ENCODE results near the gene BCL2. TPM values are rescaled to one million over a fixed set of nuclear protein-coding genes. Genes with fewer than 3 reads are reported as not detected.

Gene BCL2
- total RNA-seq, 1 donor from 2014 or later = 17.3 TPM

DNA sequence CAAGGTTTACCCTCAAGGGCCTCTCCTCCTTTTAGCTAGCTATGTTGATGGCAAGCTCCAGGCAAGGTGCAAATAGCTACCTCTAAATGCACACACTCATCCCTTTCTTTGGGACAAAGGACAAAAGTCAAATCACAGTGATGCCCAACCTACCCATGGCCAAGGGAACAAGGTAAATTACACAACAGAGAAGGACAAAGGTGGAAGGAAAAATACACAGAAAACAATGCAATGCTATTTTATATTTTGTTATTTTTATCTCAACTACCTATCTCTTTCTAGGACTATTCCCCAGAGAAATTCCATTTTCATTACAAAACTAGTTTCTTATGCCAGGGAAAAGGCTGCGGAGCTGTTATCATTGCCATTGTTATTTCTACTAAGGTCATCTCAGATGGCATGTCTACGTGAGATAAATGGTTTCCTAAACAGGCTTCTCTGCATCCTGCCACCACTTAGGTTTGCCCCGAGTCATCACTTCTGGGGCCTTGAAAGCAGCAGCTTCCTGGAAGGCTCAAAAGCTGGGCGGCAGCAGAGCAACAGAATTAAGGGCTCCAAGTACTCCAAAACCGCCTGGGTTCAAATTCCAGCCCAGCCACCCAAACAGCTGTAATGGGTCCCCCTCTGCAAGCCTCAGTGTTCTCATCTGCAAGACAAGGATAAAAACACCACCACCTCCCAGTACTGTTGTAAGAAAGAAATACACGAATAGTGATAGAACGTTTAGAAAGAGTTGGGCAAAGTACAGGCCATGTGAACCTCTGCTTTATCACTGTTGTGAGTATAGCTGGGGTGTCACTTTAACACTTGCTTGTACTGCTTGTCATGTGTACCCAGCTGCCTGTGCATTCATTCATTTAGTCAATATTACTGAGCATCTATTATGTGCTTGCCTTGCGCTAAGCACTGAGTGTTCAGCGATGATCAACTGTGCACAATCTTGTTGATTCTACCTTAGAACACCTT lies 20.9 kb downstream of the BCL2 start:
- Histone ChIP-seq H3K36me3 (no peaks in the 10 kb centered on the region), H3K9me3 (no peaks in the 10 kb centered on the region), H3K4me1 (peaks cover 23% of the 10 kb centered on the region), H3K4me3 (no peak overlapping the region), H3K27me3 (no peaks in the 10 kb centered on the region), H3K27ac (no peak overlapping the region)
- no peak for ATAC-seq
- intact Hi-C loops (cut with DNase I) = no loop called here
- TF ChIP-seq, protein P1, sequence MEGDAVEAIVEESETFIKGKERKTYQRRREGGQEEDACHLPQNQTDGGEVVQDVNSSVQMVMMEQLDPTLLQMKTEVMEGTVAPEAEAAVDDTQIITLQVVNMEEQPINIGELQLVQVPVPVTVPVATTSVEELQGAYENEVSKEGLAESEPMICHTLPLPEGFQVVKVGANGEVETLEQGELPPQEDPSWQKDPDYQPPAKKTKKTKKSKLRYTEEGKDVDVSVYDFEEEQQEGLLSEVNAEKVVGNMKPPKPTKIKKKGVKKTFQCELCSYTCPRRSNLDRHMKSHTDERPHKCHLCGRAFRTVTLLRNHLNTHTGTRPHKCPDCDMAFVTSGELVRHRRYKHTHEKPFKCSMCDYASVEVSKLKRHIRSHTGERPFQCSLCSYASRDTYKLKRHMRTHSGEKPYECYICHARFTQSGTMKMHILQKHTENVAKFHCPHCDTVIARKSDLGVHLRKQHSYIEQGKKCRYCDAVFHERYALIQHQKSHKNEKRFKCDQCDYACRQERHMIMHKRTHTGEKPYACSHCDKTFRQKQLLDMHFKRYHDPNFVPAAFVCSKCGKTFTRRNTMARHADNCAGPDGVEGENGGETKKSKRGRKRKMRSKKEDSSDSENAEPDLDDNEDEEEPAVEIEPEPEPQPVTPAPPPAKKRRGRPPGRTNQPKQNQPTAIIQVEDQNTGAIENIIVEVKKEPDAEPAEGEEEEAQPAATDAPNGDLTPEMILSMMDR (IDR thresholded peaks at IDR 0.05) = no peak
- no peak for DNase-seq

DNA sequence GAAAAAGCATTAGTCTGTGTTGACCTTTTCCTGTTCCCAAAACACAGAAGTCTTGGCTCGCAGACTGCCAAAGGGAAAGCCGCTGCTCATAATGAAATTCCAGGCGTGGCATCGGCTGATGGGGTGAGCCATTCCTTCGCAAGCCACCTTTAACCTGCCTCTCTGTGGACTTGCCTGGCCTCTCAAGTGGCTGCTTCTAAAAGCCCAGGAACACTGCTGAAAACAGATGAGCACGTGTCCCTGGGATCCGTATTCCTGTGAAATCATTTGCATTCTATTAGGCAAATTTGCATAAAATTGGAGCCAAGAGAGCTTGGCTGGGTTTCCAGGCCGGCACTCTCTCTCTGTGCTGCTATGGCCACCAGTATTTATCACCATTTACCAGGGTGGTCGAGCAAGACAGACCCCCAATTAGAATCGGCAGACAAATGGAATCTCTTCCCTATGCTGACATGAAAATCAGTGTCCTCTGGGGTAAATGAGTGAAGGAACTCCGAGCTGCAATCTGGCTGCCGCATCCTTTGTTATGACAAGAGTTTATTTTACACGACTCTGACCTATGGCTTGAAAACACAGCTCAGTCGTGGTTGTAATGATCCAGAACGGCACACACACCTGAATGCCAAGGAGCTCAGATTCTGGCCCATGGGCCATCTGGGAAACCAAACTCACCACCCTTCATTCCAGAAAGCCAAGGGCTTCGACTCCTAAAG lies 21.7 kb downstream of the BCL2 start:
- H3K9me3 ChIP-seq = no peaks in the 10 kb centered on the region
- H3K36me3 ChIP-seq = no peaks in the 10 kb centered on the region
- intact Hi-C loops (cut with DNase I) = no loop called here
- H3K4me3 ChIP-seq = no peak overlapping the region
- no peak overlapping the region for H3K27ac ChIP-seq
- peaks cover 16% of the 10 kb centered on the region for H3K4me1 ChIP-seq
- TF ChIP-seq, protein P1 (IDR thresholded peaks at IDR 0.05) = no peak
- ATAC-seq = peak; percentile 41
- H3K27me3 ChIP-seq = no peaks in the 10 kb centered on the region
- DNase-seq = no peak

DNA sequence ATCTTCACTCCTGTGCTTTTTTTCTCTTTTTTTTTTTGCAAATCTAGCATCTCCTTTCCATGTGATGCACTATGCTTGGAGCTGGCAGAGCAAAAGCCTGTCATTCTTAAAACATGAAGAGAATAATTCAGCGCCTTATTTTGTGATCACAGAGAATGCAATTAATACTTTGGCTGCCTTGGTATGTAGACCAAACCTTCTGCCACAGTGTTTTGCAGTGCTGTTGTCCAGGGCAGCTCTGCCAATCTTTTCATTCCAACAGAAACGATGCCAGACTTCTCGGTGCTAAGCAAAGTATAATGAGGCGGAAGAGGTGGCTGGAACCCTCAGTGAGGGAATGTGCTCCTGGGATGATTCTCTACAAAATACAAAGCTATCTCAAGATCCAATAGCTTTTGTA lies 25.6 kb downstream of the BCL2 start:
- H3K36me3 ChIP-seq = no peaks in the 10 kb centered on the region
- no peak overlapping the region for H3K27ac ChIP-seq
- intact Hi-C loops (cut with DNase I) = no loop called here
- no peak overlapping the region for H3K4me3 ChIP-seq
- H3K27me3 ChIP-seq = no peaks in the 10 kb centered on the region
- TF ChIP-seq, protein P1 (IDR thresholded peaks at IDR 0.05) = no peak
- ATAC-seq = no peak
- peaks cover 15% of the 10 kb centered on the region for H3K4me1 ChIP-seq
- no peaks in the 10 kb centered on the region for H3K9me3 ChIP-seq
- no peak for DNase-seq

DNA sequence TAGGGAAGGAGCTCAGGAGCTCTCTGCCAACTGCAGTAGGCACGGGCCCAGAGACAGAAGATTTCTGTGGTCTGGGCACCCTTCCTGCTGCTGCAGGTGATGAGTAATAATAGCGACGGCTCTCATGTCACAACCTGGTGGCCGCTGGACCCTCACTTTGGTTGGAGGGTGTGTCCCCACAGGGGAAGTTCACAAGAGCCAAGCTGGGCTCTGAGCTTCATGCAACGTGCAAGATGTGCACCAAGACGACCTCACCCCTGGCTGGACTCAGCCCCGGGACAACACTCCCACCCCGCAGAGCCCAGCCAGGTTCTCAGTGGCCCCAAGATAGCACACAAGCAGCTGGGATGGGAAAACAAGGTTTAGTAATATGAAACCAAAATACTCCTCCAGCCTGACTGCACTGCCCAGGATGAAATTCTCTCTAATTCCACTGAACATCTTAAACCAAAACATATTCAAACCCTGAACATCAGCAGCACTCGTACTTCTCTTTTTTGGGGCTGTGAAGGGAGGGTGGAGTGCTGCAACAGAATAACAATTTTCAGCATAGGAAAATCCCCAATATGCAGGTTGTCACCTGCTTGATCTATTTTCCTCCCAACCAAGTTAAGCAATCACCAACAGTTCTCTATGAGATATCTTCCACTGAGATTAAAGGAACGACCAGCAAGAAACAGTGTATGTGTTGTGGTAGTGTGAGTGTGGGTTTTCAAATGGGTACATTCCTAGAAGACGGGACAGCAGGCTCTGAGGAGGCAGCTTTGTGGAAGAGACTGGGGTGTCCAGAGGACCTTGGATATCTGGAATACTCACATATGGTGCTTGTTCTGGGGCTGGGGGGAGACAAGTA lies 26.5 kb downstream of the BCL2 start:
- no peaks in the 10 kb centered on the region for H3K36me3 ChIP-seq
- peak; percentile 17 for ATAC-seq
- H3K4me3 ChIP-seq = no peak overlapping the region
- no peaks in the 10 kb centered on the region for H3K9me3 ChIP-seq
- no peaks in the 10 kb centered on the region for H3K27me3 ChIP-seq
- H3K27ac ChIP-seq = no peak overlapping the region
- no peak for DNase-seq
- intact Hi-C loops (cut with DNase I) = no loop called here
- TF ChIP-seq, protein P1 (IDR thresholded peaks at IDR 0.05) = no peak
- H3K4me1 ChIP-seq = peaks cover 18% of the 10 kb centered on the region

DNA sequence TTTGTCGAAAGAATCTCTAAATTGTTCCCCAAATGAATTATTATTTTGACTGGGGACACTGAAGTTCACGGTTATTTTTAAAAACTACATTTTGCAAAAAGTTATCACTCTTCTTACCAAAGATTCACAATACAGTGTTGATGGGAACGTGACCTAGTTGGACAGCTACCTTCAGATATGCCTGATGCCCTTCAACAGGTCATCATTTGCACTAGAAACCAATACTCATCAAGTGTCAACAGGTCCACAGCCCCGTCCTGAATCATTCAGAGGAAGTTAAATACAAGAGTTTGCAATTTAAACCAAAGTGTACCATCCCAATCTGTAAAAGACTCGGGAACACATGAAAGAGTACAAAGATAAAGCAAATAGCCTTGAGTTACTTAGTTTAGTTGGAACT lies 28.3 kb downstream of the BCL2 start:
- intact Hi-C loops (cut with DNase I) = no loop called here
- Histone ChIP-seq H3K27ac (no peak overlapping the region), H3K4me1 (peaks cover 29% of the 10 kb centered on the region), H3K9me3 (no peaks in the 10 kb centered on the region), H3K4me3 (no peak overlapping the region), H3K27me3 (no peaks in the 10 kb centered on the region), H3K36me3 (no peaks in the 10 kb centered on the region)
- TF ChIP-seq, protein P1 (IDR thresholded peaks at IDR 0.05) = no peak
- no peak for ATAC-seq
- DNase-seq = no peak
